PC-3 (cell line): ENCODE measurements around the gene MAP2K4. TPM values are rescaled to one million over a fixed set of nuclear protein-coding genes. Genes with fewer than 3 reads are reported as not detected.

ENCODE experiments used
- ATAC-seq: fragments of 200-7000 bp; cut with Tn5 transposase; 2 replicates; pipeline ENCODE4 v1.9.1; 2020; ENCODE audit warnings: mild to moderate bottlenecking, moderate library complexity
- BruUV-seq: library from RNA; stranded (reverse); fragments of 400-500 nt; replicated peaks from 2 replicates; lab custom pipeline; 2021; lab: Mats Ljungman, UMichigan
- CTCF ChIA-PET: fragments of 300-600 bp; sonication (Branson Sonifier 250); formaldehyde crosslinking; loops from one replicate; lab custom pipeline; 2022; ENCODE audit warnings: antibody characterized with exemption; lab: Charles Lee
- POLR2A ChIA-PET: fragments of 300-600 bp; sonication (Branson Sonifier 250); formaldehyde crosslinking; loops from one replicate; lab custom pipeline; 2022; ENCODE audit warnings: antibody characterized with exemption; ENCODE audit not compliant: unreplicated experiment; lab: Charles Lee
- DNase-seq: peaks from one replicate; pipeline ENCODE4 v3.0.0-alpha.2; 2015
- H2AFZ ChIP-seq: fragments of 300-600 bp; sonication (generic); 2 replicates; pipeline ENCODE4 v1.6.0; 2016; ENCODE audit warnings: antibody characterized with exemption, low read length
- H3F3A ChIP-seq: fragments of 300-600 bp; sonication (generic); one replicate; pipeline ENCODE4 v1.6.0; 2017; ENCODE audit warnings: antibody characterized with exemption, low read length, control low read depth, mild to moderate bottlenecking; ENCODE audit not compliant: unreplicated experiment
- H3K27ac ChIP-seq: fragments of 300-600 bp; sonication (generic); 2 replicates; pipeline ENCODE4 v1.5.1; 2016; ENCODE audit warnings: mild to moderate bottlenecking, low read length
- H3K27me3 ChIP-seq: fragments of 300-600 bp; sonication (generic); 2 replicates; pipeline ENCODE4 v1.6.1; 2016; ENCODE audit warnings: low read length, mixed read lengths
- H3K36me3 ChIP-seq: fragments of 300-600 bp; sonication (generic); 2 replicates; pipeline ENCODE4 v1.6.1; 2016; ENCODE audit warnings: low read depth, mixed run types, low read length, mixed read lengths
- H3K4me1 ChIP-seq: fragments of 300-600 bp; sonication (generic); 2 replicates; pipeline ENCODE4 v1.5.1; 2016; ENCODE audit warnings: low read length; ENCODE audit not compliant: insufficient read depth
- H3K4me2 ChIP-seq: fragments of 300-600 bp; sonication (generic); 2 replicates; pipeline ENCODE4 v1.6.0; 2016; ENCODE audit warnings: low read length
- H3K4me3 ChIP-seq: fragments of 300-600 bp; sonication (generic); 2 replicates; pipeline ENCODE4 v1.5.1; 2016; ENCODE audit warnings: mild to moderate bottlenecking, low read length, mixed read lengths
- H3K79me2 ChIP-seq: fragments of 300-600 bp; sonication (generic); 2 replicates; pipeline ENCODE4 v1.6.1; 2017; ENCODE audit warnings: low read length, mixed read lengths
- H3K9ac ChIP-seq: fragments of 300-600 bp; sonication (generic); 2 replicates; pipeline ENCODE4 v1.6.0; 2016; ENCODE audit warnings: mild to moderate bottlenecking, low read length
- H3K9me2 ChIP-seq: fragments of 300-600 bp; sonication (generic); replicated peaks from 2 replicates; pipeline ENCODE4 v1.6.1; 2016; ENCODE audit warnings: mixed run types, low read length, mixed read lengths
- H3K9me3 ChIP-seq: fragments of 300-600 bp; sonication (generic); 2 replicates; pipeline ENCODE4 v1.6.1; 2016; ENCODE audit warnings: low read length, mixed read lengths
- H4K20me1 ChIP-seq: fragments of 300-600 bp; sonication (generic); 2 replicates; pipeline ENCODE4 v1.6.1; 2016; ENCODE audit warnings: low read length, mixed read lengths
- EZH2 ChIP-seq: fragments of 300-600 bp; sonication (generic); IDR thresholded peaks from one replicate; pipeline ENCODE4 v1.6.1; 2017; ENCODE audit warnings: antibody characterized with exemption, mild to moderate bottlenecking, low read length; ENCODE audit not compliant: unreplicated experiment
- EZH2phosphoT487 ChIP-seq: fragments of 300-600 bp; sonication (generic); IDR thresholded peaks from 2 replicates; pipeline ENCODE4 v1.6.1; 2018; ENCODE audit warnings: mild to moderate bottlenecking, antibody characterized with exemption, low read length, borderline replicate concordance
- intact Hi-C: fragments of 100-400 bp; cut with micrococcal nuclease; formaldehyde crosslinking; loops from 2 replicates; pipeline ENCODE4 v1.9.0; 2023
- total RNA-seq: library from RNA; depleted of rRNA; stranded (reverse); fragments of >200 nt; gene quantifications from 2 replicates; pipeline ENCODE4 v1.2.3, GENCODE V29; 2014
- TF ChIP-seq, protein P1 (sequence below): fragments of 300-600 bp; sonication (generic); conservative IDR thresholded peaks from 2 replicates; pipeline ENCODE4 v1.5.1; 2017; ENCODE audit warnings: antibody characterized with exemption, low read depth, mild to moderate bottlenecking, low read length

MAP2K4 gene
- total RNA-seq, 1 experiment from 2014 or later = 35.5 TPM

DNA sequence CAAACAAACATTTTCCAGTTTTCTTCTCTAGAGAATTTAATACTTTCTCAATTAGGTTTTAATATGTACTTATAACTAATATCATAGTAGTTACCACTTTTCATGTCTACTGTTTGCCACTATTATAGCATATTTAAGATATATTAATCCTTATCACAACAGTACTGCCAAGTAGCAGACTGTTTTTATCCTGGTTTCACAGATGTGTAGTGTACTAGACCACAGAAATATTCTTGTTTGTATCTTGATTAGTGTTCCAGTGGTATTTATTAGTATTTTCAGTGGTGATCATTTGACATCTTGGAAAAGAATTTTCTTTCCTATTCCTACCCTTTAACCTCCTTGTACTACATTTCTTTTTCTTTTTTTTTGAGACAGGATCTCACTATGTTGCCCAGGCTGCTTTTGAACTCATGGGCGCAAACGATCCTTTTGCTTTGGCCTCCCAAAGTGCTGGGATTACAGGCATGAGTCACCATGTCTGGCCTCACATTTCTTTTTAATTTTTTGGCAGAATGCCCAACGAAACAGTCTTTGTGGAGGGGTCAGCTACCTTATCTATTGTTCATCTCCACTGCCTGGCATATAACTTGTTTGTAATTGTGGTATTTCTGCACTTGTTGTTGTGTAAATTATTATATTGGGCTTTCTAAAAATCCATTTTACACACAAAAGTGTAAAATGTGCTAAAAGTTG lies 27.2 kb downstream of the MAP2K4 start:
- H4K20me1 ChIP-seq = peaks cover 36% of the 10 kb centered on the region
- no peak overlapping the region for H3K4me3 ChIP-seq
- H3K9me3 ChIP-seq = no peaks in the 10 kb centered on the region
- H3K27ac ChIP-seq = no peak overlapping the region
- peaks cover 99% of the 10 kb centered on the region for H3K79me2 ChIP-seq
- POLR2A ChIA-PET = no interaction called here
- H3K4me2 ChIP-seq = no peak overlapping the region
- no peak overlapping the region for H2AFZ ChIP-seq
- H3K9me2 ChIP-seq = no peaks in the 10 kb centered on the region
- no peak overlapping the region for H3K9ac ChIP-seq
- no TSS peak for BruUV-seq
- ATAC-seq = no peak
- no peaks in the 10 kb centered on the region for H3F3A ChIP-seq
- no peaks in the 10 kb centered on the region for H3K27me3 ChIP-seq
- peaks cover 10% of the 10 kb centered on the region for H3K4me1 ChIP-seq
- no peaks in the 10 kb centered on the region for H3K36me3 ChIP-seq
- TF ChIP-seq EZH2phosphoT487 = no peak
- TF ChIP-seq EZH2 = no peak
- TF ChIP-seq, protein P1, sequence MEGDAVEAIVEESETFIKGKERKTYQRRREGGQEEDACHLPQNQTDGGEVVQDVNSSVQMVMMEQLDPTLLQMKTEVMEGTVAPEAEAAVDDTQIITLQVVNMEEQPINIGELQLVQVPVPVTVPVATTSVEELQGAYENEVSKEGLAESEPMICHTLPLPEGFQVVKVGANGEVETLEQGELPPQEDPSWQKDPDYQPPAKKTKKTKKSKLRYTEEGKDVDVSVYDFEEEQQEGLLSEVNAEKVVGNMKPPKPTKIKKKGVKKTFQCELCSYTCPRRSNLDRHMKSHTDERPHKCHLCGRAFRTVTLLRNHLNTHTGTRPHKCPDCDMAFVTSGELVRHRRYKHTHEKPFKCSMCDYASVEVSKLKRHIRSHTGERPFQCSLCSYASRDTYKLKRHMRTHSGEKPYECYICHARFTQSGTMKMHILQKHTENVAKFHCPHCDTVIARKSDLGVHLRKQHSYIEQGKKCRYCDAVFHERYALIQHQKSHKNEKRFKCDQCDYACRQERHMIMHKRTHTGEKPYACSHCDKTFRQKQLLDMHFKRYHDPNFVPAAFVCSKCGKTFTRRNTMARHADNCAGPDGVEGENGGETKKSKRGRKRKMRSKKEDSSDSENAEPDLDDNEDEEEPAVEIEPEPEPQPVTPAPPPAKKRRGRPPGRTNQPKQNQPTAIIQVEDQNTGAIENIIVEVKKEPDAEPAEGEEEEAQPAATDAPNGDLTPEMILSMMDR = no peak
- peak; percentile 56 for DNase-seq
- CTCF ChIA-PET = no interaction called here
- intact Hi-C loops = no loop called here

DNA sequence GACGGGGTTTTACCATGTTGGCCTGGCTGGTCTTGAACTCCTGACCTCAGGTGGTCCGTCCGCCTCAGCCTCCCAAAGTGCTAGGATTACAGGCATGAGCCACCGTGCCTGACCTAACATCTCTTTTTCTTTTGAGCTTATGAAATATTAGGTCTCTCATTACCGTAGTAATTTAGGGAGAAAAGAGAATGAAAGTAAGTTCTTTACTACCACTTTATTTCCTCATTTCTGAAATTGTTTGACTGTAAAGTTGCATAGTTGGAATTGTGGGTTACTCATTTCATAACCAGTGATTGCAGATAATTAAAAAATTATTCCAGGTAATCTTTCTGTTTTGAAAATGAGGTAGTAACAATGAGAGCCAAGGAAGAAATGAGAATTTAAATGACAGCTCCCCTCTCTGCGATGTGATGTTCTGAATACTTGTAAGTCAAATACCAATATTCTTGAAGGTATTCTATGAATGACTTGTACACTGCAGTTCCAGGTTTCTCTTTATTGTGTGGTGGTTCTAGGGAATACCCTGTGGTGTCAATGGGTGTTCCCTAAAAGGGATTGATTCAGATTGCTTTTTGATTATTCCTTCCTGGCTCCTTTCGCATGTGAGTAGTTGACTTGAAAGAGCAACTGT lies 28.3 kb downstream of the MAP2K4 start:
- H3K4me2 ChIP-seq = no peak overlapping the region
- ChIA-PET POLR2A (no interaction called here), CTCF (no interaction called here)
- no peak overlapping the region for H3K27ac ChIP-seq
- ATAC-seq (no peak), DNase-seq (no peak)
- BruUV-seq = no TSS peak
- no peak overlapping the region for H3K9ac ChIP-seq
- H3K79me2 ChIP-seq = peaks cover 99% of the 10 kb centered on the region
- H3K9me3 ChIP-seq = no peaks in the 10 kb centered on the region
- intact Hi-C loops = no loop called here
- TF ChIP-seq, protein P1 = no peak
- TF ChIP-seq EZH2 (no peak), EZH2phosphoT487 (no peak)
- H4K20me1 ChIP-seq = peaks cover 36% of the 10 kb centered on the region
- H3K4me1 ChIP-seq = peaks cover 10% of the 10 kb centered on the region
- H2AFZ ChIP-seq = no peak overlapping the region
- no peaks in the 10 kb centered on the region for H3K27me3 ChIP-seq
- no peaks in the 10 kb centered on the region for H3K9me2 ChIP-seq
- no peak overlapping the region for H3K4me3 ChIP-seq
- H3F3A ChIP-seq = no peaks in the 10 kb centered on the region
- H3K36me3 ChIP-seq = no peaks in the 10 kb centered on the region

DNA sequence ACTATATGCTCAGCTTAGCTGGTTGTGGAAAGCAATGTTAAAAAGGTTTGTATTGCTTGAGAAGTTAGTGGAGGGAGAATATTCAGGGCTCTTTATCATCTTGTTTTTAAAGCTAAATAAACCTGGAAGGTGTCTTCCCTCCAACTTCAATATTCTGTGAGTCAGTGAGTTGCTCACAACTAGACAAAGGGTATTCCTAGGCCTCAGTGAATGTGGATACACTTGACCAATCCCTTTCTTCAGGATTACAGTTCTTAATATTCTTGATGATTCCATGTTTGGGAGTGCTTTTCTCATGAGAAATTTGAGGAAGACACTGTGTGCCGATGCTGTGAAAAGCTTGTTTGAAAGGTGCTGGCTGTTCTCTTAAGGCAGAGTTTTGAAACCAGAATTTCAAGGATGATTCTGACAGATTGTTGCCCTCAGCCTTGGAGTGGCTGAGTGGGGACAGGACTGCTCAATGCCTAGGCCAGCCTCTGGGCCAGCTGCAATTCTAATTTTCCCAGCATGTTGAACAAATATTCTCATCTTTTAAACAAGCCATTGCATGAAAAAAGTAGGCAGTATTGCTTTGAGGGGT lies 30.1 kb downstream of the MAP2K4 start:
- Histone ChIP-seq H3K9ac (no peak overlapping the region), H3K9me2 (no peaks in the 10 kb centered on the region), H3K27ac (no peak overlapping the region), H3K4me2 (no peak overlapping the region), H3K9me3 (no peaks in the 10 kb centered on the region), H3K27me3 (no peaks in the 10 kb centered on the region), H3F3A (no peaks in the 10 kb centered on the region), H3K79me2 (peaks cover 89% of the 10 kb centered on the region), H3K4me3 (no peak overlapping the region), H2AFZ (no peak overlapping the region), H3K36me3 (peaks cover 6% of the 10 kb centered on the region; the same call in 1 of the 2 replicates), H4K20me1 (peaks cover 31% of the 10 kb centered on the region), H3K4me1 (peaks cover 10% of the 10 kb centered on the region)
- ATAC-seq (no peak), DNase-seq (peak; percentile 11)
- TF ChIP-seq, protein P1 = no peak
- TF ChIP-seq EZH2phosphoT487 = no peak
- no peak for TF ChIP-seq EZH2
- ChIA-PET CTCF (no interaction called here), POLR2A (no interaction called here)
- BruUV-seq = no TSS peak
- intact Hi-C loops = no loop called here
